ENCODE measurements around the gene UPK1A. TPM values are rescaled to one million over a fixed set of nuclear protein-coding genes. Genes with fewer than 3 reads are reported as not detected.

UPK1A gene
- total RNA-seq, 2 donors from 2014 or later: 0.37 to 0.46 TPM

GRCh38 chr19:35719402-35720162 is 53.3 kb downstream of the UPK1A start:
- H3K9ac ChIP-seq (ENCODE audit: extremely low read depth, low read length, poor library complexity, severe bottlenecking): peak overlapping the region; percentile 68
- no peaks in the 10 kb centered on the region for H3K9me3 ChIP-seq (ENCODE audit: control insufficient read depth, low read length)
- Mint-ChIP-seq H3K9me3 (no peaks in the 10 kb centered on the region), H3K27ac (peak overlapping the region; percentile 55), H3K27me3 (ENCODE audit: insufficient read depth) (no peaks in the 10 kb centered on the region), H3K4me3 (peak overlapping the region; percentile 86), H3K4me1 (peaks cover 18% of the 10 kb centered on the region), H3K36me3 (ENCODE audit: low read depth) (peaks cover 36% of the 10 kb centered on the region)
- H3K36me3 ChIP-seq (ENCODE audit: control insufficient read depth, insufficient read depth, low read length): peaks cover 25% of the 10 kb centered on the region
- peaks cover 13% of the 10 kb centered on the region for H3K4me1 ChIP-seq (ENCODE audit: control insufficient read depth, insufficient read depth, low read length)
- no peak overlapping the region for H3K27ac ChIP-seq (ENCODE audit: low read depth, low read length)
- no peak for DNase-seq
- no peaks in the 10 kb centered on the region for H3K27me3 ChIP-seq (ENCODE audit: control insufficient read depth, insufficient read depth, low read length, poor library complexity, severe bottlenecking)
- no peak for TF ChIP-seq CTCF (conservative IDR thresholded peaks at IDR 0.05)
- WGBS, 2 experiments (ENCODE audit: insufficient coverage in 1 of 2, insufficient read length in 1 of 2): 91 to 97% methylated on average over 12 to 32 of the region's 32 CpGs
- peak overlapping the region; percentile 90 for H3K4me3 ChIP-seq (ENCODE audit: low read length)

- Mint-ChIP-seq H3K27me3 (ENCODE audit: insufficient read depth) (no peaks in the 10 kb centered on the region), H3K9me3 (no peaks in the 10 kb centered on the region), H3K27ac (no peak overlapping the region), H3K4me3 (no peak overlapping the region), H3K4me1 (peaks cover 18% of the 10 kb centered on the region), H3K36me3 (ENCODE audit: low read depth) (peaks cover 41% of the 10 kb centered on the region)
- Histone ChIP-seq H3K9ac (ENCODE audit: extremely low read depth, low read length, poor library complexity, severe bottlenecking) (no peak overlapping the region), H3K4me3 (ENCODE audit: low read length) (no peak overlapping the region), H3K27ac (ENCODE audit: low read depth, low read length) (no peak overlapping the region), H3K27me3 (ENCODE audit: control insufficient read depth, insufficient read depth, low read length, poor library complexity, severe bottlenecking) (no peaks in the 10 kb centered on the region), H3K36me3 (ENCODE audit: control insufficient read depth, insufficient read depth, low read length) (peaks cover 31% of the 10 kb centered on the region), H3K4me1 (ENCODE audit: control insufficient read depth, insufficient read depth, low read length) (peaks cover 13% of the 10 kb centered on the region), H3K9me3 (ENCODE audit: control insufficient read depth, low read length) (no peaks in the 10 kb centered on the region)
- DNase-seq: no peak
- WGBS, 2 experiments (ENCODE audit: insufficient coverage in 1 of 2, insufficient read length in 1 of 2): 92 to 94% methylated on average over 8 to 9 of the region's 9 CpGs
- no peak for TF ChIP-seq CTCF (conservative IDR thresholded peaks at IDR 0.05)
These were observed 53.8 kb downstream of the UPK1A start for GRCh38 chr19:35720163-35720524.

GRCh38 chr19:35720648-35721047 is 54.3 kb downstream of the UPK1A start:
- no peak overlapping the region for H3K4me3 ChIP-seq (ENCODE audit: low read length)
- H3K27ac ChIP-seq (ENCODE audit: low read depth, low read length): no peak overlapping the region
- WGBS, 2 experiments (ENCODE audit: insufficient coverage in 1 of 2, insufficient read length in 1 of 2): 96 to 100% methylated on average over 6 to 17 of the region's 17 CpGs
- H3K4me1 ChIP-seq (ENCODE audit: control insufficient read depth, insufficient read depth, low read length): peaks cover 10% of the 10 kb centered on the region
- no peaks in the 10 kb centered on the region for H3K9me3 ChIP-seq (ENCODE audit: control insufficient read depth, low read length)
- H3K36me3 ChIP-seq (ENCODE audit: control insufficient read depth, insufficient read depth, low read length): peaks cover 36% of the 10 kb centered on the region
- H3K27me3 Mint-ChIP-seq (ENCODE audit: insufficient read depth): no peaks in the 10 kb centered on the region
- H3K9ac ChIP-seq (ENCODE audit: extremely low read depth, low read length, poor library complexity, severe bottlenecking): no peak overlapping the region
- no peak overlapping the region for H3K4me3 Mint-ChIP-seq
- no peaks in the 10 kb centered on the region for H3K27me3 ChIP-seq (ENCODE audit: control insufficient read depth, insufficient read depth, low read length, poor library complexity, severe bottlenecking)
- peaks cover 46% of the 10 kb centered on the region for H3K36me3 Mint-ChIP-seq (ENCODE audit: low read depth)
- no peak for TF ChIP-seq CTCF (conservative IDR thresholded peaks at IDR 0.05)
- H3K9me3 Mint-ChIP-seq: no peaks in the 10 kb centered on the region
- H3K4me1 Mint-ChIP-seq: peaks cover 15% of the 10 kb centered on the region
- H3K27ac Mint-ChIP-seq: no peak overlapping the region
- no peak for DNase-seq

All from endodermal cell (in vitro differentiated cells).